Measurements from ENCODE around the gene MAPRE2. TPM values are rescaled to one million over a fixed set of nuclear protein-coding genes. Genes with fewer than 3 reads are reported as not detected.

Gene MAPRE2
- total RNA-seq, 6 donors from 2014 or later, result 21.2 to 35.5 (median 27.8) TPM

GRCh38 chr18:35040638-35040987 lies 600 bp upstream of the MAPRE2 start:
- DNase-seq (no peak), ATAC-seq (ENCODE audit: low FRiP score in 2 of 2) (no peak)
- Histone ChIP-seq H3K9me3 (no peaks in the 10 kb centered on the region), H3K4me3 (peak overlapping the region in 3 of 4 donors; percentile 72 to 93 (median 74)), H3K27ac (peak overlapping the region; percentile 82 to 90 (median 88)), H3K27me3 (no peaks in the 10 kb centered on the region), H3K4me1 (peaks cover 34 to 38% (median 37%) of the 10 kb centered on the region in 4 donors), H3K36me3 (no peaks in the 10 kb centered on the region)
- no peak for TF ChIP-seq POLR2A (IDR thresholded peaks at IDR 0.05)
- TF ChIP-seq CTCF (IDR thresholded peaks at IDR 0.05), result no peak
- no peak for TF ChIP-seq POLR2AphosphoS5 (IDR thresholded peaks at IDR 0.05)
- no peak for TF ChIP-seq EP300 (IDR thresholded peaks at IDR 0.05)

GRCh38 chr18:35041815-35042387 lies 688 bp downstream of the MAPRE2 start:
- ATAC-seq (ENCODE audit: low FRiP score in 2 of 2) (peak in 1 of 2 donors; percentile 1), DNase-seq (no peak)
- Histone ChIP-seq H3K4me1 (peaks cover 45 to 50% (median 48%) of the 10 kb centered on the region in 4 donors), H3K27ac (peak overlapping the region; percentile 82 to 90 (median 88)), H3K4me3 (peak overlapping the region; percentile 72 to 93 (median 74)), H3K9me3 (no peaks in the 10 kb centered on the region), H3K27me3 (no peaks in the 10 kb centered on the region), H3K36me3 (no peaks in the 10 kb centered on the region)
- TF ChIP-seq POLR2AphosphoS5 (IDR thresholded peaks at IDR 0.05) (no peak), CTCF (IDR thresholded peaks at IDR 0.05) (no peak), EP300 (IDR thresholded peaks at IDR 0.05) (no peak), POLR2A (IDR thresholded peaks at IDR 0.05) (no peak)
- WGBS, 2 donors, result 0 to 2% methylated on average over 10 to 11 of the region's 11 CpGs

GRCh38 chr18:35042389-35043071 lies 1.3 kb downstream of the MAPRE2 start:
- WGBS, 2 donors, result 10% methylated on average over 5 of the region's 5 CpGs
- peak overlapping the region; percentile 82 to 90 (median 88) for H3K27ac ChIP-seq
- peaks cover 45 to 54% (median 50%) of the 10 kb centered on the region in 4 donors for H3K4me1 ChIP-seq

GRCh38 chr18:35043207-35043606 lies 2.0 kb downstream of the MAPRE2 start:
- H3K27me3 ChIP-seq, result no peaks in the 10 kb centered on the region
- peaks cover 45 to 54% (median 50%) of the 10 kb centered on the region in 4 donors for H3K4me1 ChIP-seq
- no peak for DNase-seq
- no peaks in the 10 kb centered on the region for H3K36me3 ChIP-seq
- H3K27ac ChIP-seq, result peak overlapping the region; percentile 23 to 90 (median 84)
- TF ChIP-seq EP300 (IDR thresholded peaks at IDR 0.05) (no peak), POLR2AphosphoS5 (IDR thresholded peaks at IDR 0.05) (no peak), CTCF (IDR thresholded peaks at IDR 0.05) (no peak), POLR2A (IDR thresholded peaks at IDR 0.05) (no peak)
- peak overlapping the region in 2 of 4 donors; percentile 74 to 93 for H3K4me3 ChIP-seq
- no peaks in the 10 kb centered on the region for H3K9me3 ChIP-seq
- ATAC-seq (ENCODE audit: low FRiP score in 2 of 2), result no peak
- 46 to 48% methylated on average over 5 of the region's 5 CpGs for WGBS, 2 donors

More at GRCh38 chr18:35042389-35043071, 1.3 kb downstream of the MAPRE2 start:
- DNase-seq (no peak), ATAC-seq (ENCODE audit: low FRiP score in 2 of 2) (no peak)
- no peaks in the 10 kb centered on the region for H3K27me3 ChIP-seq
- H3K4me3 ChIP-seq, result peak overlapping the region; percentile 72 to 93 (median 74)
- no peaks in the 10 kb centered on the region for H3K9me3 ChIP-seq
- no peaks in the 10 kb centered on the region for H3K36me3 ChIP-seq
- no peak for TF ChIP-seq CTCF (IDR thresholded peaks at IDR 0.05)
- peak in 1 of 4 donors; percentile 25 for TF ChIP-seq EP300 (IDR thresholded peaks at IDR 0.05)
- peak in 1 of 2 donors; percentile 10 for TF ChIP-seq POLR2AphosphoS5 (IDR thresholded peaks at IDR 0.05)
- no peak for TF ChIP-seq POLR2A (IDR thresholded peaks at IDR 0.05)

All from upper lobe of left lung (tissue), 6 donors.